ENCODE results near the gene CFP.
A peak's percentile ranks its signal among the peaks of the same experiment; 100 is the strongest.
"Not testable (repeated sequence)": the region's sequence is repeated elsewhere in the genome, so short reads cannot be mapped to it uniquely, and the experiment has no call there.

The CFP gene

DNA sequence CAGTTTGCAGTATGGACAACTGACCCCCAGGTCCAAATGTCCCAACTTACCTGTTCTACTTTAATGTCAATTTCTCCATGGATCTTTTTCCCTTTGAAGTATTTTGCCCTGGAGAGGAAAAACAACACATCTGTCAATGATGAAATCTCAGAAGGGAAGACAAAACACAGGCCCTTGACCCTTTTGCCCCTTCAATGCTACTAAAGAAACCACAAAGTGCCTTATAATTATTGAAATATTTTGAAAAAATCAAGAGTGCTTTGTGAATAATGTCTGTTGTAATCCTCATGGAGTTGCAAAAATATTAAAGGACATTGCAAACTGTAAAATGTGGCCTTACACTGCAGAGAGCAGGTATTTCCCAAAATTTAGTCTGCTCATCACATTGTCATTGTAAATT is 22.6 kb downstream of the CFP start:
- no peak for DNase-seq (ENCODE audit: low read depth in 1 of 2, low spot score in 1 of 2)

DNA sequence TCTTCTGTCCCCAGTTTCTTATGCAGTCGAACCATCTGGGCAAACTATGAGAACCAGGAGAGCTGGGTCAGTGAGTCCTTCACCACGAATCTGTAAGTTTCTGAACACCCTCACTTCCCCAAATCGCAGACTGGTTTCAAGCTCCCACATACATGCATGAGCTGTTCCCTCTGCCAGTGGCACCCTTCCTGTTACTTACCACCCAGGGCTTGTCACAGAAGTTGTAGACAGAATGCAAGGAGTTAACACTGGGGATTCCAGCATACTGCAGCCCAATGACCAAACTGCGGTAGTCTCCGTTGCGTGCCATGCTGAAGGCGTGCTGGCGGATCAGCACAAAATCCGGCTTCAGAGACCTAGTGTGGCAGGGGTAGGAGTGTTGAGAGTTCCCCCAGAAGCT is 24.7 kb downstream of the CFP start:
- no peak for DNase-seq (ENCODE audit: low read depth in 1 of 2, low spot score in 1 of 2)

DNA sequence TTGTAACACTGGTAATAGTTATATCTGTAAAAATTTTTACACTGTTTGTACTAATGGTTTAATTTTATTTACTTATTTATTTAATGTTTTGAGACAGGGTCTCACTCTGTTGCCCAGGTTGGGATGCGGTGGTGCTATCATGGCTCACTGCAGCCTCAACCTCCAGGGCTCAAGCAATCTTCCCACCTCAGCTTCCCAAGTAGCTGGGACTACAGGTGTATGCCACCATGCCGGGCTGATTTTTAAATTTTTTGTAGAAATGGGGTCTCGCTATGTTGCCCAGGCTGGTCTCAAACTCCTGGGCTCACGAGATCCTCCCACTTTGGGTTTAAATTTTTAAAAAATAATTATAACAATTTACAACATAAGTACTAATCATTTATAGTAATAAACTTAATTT is 26.6 kb downstream of the CFP start:
- DNase-seq (ENCODE audit: low read depth in 1 of 2, low spot score in 1 of 2): not testable (repeated sequence)

DNA sequence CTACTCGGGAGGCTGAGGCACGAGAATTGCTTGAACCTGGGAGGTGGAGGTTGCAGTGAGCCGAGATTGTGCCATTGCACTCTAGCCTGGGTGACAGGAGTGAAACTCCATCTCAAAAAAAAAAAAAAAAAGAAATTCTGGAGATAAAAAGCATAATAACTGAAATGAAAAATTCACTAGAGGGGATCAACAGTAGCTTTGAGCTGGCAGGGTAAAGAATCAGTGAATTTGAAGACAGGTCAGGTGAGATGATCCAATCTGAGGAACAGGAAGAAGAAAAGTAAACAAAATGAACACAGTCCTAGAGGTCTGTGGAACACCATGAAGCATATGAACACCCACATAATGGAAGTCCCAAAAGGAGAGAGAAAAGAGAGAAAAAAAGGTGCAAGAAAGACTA is 32.5 kb downstream of the CFP start:
- DNase-seq (ENCODE audit: low read depth in 1 of 2, low spot score in 1 of 2): no peak

DNA sequence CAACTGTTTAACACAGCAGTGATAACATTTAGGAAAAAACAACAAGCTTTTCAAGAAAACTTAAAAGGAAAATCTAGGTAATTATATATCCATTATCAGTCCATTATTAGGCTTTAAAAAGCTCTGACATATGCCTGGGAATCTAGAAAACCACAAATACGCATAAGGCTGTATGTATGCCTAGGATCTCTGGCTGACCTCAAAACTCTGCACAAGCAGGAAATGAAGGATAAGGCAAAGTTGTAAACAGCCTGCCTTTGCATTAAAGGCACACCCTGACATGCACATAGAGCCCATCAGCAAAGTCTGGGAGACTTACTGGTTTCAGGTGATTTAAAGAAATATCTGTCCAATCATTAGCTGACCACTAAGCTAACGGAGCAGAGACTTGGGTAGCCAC is 33.5 kb downstream of the CFP start:
- no peak for DNase-seq (ENCODE audit: low read depth in 1 of 2, low spot score in 1 of 2)

DNA sequence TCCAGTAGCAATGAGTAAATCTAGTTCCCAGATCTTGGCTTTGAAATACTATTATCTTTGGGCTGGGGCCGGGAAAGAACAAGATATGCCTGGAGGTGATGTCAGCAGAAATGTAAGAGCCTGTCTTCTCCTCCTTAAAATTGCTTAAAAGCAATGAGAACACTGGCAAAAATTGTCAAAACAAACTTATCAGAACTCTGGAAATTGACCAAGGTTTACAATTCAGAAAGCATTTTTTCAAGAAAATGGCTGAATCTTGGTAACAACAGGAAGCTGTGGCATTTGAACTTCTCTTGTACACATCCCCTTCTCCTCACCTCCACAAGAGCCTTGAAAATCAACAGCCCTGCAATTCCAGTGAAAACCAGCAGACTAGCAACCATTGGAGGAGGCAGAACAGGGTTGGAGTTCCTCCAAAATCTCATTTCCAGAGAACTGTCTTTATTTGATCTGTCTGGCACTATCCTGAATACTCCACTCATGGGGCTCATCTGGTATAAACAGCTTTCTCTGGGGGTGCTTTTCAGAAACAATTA is 33.9 kb downstream of the CFP start:
- no peak for DNase-seq (ENCODE audit: low read depth in 1 of 2, low spot score in 1 of 2)

DNA sequence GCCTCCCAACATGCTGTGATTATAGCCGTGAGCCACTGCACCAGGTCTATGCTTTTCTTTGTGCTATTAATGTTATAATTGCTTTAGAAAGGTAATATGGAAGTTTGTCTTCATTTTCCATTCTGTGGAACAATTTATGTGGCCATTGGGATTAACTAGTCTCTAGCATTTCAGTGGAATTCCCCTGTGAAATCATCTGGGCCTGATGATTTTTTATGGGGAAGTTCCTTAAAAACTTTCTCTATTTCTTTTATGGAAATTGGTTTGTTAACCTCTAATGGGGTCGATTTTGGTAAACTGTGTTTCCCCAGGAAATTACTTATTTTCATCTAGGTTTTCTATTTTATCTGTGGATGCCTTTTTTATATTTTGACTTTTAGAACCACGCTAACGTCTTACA is 36.2 kb downstream of the CFP start:
- DNase-seq (ENCODE audit: low read depth in 1 of 2, low spot score in 1 of 2): no peak

DNA sequence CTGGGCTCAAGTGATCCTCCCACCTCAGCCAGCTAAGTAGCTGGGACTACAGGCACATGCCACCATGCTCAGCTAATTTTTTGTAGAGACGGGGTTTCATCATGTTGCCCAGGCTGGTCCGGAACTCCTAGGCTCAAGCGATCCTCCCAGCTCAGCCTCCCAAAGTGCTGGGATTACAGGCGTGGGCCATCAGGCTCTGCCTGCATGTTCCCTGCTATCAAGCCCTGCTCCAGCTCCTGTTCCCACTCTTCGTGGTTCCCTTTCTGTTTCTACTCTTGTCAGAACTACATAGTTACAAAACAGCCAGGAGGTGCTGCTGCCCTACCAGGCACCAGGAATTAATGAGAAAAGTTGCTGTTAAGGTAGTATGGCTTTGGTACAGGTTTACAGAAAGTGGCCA is 38.7 kb downstream of the CFP start:
- DNase-seq (ENCODE audit: low read depth in 1 of 2, low spot score in 1 of 2): no peak

DNA sequence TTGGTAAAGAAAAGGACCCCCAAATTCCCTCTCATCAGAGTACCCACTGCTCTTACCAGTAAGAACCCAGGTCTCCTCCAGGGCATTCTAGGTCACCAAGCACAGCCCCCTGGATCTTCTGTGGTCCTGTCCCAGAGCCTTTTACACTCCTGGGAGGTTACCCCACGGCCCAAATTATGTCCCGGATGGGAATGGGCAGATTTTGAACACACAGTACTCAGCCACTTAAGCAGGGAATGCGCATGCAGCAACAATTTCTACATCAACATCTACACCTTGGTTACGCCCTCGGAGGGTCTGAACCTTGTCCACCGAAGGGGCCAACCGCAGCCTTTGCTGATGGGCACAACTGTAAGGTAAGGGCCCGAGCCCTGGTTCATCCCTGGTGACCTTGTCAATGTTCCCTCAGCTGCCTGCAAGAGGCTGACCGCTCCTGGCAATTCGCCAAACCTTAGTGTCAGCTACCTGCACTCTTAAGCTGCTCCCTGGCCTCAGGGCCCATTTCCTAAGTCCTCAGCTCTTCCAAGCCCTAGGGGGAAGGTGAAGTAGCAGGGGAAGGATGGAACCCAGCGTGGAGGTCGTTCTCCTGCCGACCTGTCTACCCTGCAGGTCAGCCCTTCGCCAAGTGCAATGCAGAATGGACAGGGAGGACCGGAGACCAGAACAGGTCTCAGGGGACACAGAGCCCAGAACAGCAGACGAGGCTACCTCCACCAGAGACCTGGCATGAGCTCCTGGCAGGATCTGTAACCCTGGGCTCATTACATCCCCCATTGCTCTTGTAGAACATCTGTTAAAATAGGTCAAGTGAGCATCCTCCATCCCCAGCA is 41.6 kb downstream of the CFP start:
- DNase-seq (ENCODE audit: low read depth in 1 of 2, low spot score in 1 of 2): no peak

DNA sequence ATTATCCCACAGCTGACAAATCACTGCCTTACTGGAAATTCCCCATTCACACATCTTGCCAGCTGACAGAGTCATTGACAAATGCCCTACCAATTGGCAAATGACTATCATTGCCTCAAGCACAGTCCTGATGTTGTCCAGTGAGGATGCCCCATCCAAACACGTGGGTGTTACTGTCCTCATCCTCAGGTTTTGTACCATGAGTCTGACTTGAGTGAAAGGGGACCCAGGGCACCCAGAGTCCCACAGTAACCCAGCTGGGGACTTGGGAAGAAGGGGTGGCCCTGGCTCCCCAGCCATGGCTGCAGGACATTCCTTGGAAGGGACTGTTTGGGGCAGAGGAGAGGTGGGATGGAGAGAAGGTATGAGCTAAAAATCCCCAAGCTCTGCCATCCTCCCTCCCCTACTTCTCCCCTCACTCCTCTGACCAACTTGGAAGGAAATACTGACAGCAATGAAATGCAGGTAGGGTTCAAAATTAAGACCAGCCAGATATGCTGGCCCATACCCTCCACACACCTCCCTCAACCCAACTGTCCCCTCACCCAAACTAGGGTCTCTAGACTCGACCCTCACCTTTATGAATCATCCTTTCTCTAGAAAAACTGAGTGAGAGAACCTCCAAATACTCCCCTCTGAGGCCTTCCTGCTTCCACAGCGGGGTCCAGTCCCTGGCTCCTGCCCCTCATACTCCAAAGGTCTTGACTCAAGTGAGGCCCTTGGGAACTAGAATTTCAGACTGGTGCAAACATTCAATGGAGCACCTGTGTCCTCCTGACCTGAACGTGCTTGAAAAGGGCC is 42.4 kb downstream of the CFP start:
- DNase-seq (ENCODE audit: low read depth in 1 of 2, low spot score in 1 of 2): no peak

DNA sequence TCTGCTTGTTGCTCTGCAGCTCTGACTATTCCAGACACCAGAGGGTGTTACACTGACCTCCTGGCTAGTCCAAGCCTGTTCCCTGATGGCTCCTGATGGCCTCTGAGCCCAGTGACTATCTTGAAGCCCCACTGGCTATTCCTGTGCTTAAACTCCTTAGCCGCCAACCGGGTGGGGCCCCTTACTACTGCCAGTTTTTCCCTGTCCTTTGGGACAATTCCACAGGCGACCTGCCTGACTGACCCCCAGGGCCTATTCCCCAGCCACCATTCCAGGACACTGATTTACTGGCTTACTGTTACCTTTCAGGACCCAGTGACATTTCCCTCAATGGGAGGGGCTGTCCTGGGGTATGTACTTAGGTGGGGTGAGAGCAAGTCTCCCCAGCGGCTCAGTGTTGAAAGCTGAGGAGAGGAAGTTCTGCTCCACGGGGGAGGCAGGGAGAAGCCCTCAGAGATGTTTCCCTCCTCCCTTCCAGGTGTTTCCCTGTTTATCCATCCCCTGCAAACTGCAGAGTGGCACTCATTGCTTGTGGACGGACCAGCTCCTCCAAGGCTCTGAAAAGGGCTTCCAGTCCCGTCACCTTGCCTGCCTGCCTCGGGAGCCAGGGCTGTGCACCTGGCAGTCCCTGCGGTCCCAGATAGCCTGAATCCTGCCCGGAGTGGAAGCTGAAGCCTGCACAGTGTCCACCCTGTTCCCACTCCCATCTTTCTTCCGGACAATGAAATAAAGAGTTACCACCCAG is 43.5 kb downstream of the CFP start:
- no peak for DNase-seq (ENCODE audit: low read depth in 1 of 2, low spot score in 1 of 2)

DNA sequence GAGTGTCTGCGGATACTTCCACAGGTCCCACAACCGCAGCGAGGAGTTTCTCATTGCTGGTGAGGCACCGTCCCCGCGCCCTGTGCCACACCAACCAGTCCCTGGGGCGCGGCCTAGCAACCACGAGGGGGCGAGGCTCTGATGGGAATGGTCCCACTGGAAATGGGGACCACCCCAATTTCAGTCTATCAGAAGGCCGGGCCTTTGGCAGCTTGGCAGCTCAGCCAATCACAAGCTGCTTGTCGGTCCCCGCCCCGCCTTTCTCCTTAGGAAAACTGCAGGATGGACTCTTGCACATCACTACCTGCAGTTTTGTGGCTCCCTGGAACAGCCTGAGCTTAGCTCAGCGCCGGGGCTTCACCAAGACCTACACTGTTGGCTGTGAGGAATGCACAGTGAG is 44.5 kb downstream of the CFP start:
- DNase-seq (ENCODE audit: low read depth in 1 of 2, low spot score in 1 of 2): no peak

DNA sequence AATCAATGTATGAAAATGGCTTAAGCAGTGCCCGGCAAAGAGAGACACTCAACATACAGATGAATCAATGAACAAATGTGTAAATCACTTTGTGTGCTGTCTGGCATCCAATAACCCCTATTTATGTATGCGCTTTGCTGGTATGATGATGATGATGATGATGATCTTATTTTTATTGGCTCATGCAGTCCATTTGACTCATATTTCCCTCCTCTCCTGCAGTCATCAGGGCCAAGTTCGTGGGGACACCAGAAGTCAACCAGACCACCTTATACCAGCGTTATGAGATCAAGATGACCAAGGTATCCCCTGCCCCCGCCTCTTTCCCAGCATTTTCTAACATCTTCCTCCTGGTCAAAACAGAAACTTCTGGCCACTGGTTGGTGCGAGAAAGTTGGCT is 45.0 kb downstream of the CFP start:
- DNase-seq (ENCODE audit: low read depth in 1 of 2, low spot score in 1 of 2): no peak

DNA sequence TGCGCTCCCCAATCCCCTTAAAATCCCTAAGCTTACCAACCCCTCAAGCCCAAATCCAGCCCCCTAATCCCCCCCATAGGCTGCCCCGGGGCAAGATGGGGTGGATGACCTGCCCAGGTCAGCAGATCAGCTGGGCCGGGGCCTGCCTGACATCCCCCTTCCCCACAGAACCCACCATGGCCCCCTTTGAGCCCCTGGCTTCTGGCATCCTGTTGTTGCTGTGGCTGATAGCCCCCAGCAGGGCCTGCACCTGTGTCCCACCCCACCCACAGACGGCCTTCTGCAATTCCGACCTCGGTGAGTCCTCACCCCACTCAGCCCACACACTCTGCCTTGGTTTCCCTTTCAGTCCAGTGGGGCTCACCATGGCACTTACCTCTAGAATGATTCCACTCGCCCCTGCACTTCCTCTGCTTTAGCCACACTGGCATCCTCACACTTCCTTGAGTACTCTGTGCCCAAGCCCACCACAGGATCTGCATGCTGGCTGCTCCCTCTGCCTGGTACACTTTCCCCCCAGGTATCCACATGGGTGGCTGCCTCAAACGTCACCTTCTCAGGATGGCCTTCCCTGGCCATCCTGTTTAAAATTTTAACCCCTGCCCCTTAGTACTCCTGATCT is 46.4 kb downstream of the CFP start:
- DNase-seq (ENCODE audit: low read depth in 1 of 2, low spot score in 1 of 2): no peak

DNA sequence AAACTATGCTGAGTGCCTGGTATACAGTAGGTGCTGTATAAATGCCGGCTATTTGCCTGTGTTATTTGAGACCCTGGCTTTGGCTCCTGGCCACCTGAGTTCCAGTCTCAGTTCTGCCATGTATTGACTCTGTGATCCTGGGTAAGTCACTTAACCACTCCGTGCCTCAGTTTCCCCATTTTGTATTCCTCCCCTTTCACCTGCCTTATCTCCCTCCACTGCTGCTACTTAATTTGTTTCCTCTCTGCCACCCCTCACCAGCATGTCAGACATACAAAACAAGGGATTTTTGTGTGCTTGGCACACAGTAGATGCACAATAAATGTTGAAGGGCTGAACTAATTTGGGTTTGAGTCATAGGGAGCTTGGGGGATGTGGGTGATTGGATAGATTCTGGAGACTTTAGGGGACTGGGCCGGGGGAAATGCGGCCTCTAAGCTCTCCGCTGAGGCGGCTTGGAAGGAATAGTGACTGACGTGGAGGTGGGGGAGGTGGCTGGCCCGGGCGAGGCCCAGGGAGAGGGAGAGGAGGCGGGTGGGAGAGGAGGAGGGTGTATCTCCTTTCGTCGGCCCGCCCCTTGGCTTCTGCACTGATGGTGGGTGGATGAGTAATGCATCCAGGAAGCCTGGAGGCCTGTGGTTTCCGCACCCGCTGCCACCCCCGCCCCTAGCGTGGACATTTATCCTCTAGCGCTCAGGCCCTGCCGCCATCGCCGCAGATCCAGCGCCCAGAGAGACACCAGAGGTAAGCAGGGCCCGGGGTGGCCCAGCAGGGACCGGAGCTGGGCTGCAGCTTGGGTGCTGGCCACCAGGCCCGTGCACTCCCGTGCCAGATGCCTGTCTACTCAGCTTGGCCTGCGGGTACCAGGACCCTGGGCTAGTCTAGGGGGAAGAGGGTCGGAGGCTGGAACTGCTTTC is 47.7 kb downstream of the CFP start, which contains the start of gene TIMP1:
Gene TIMP1, plus strand, starts transcription at position 706 of the 917 bp plus-strand sequence. CDS start 980 bp downstream, outside the sequence.
- DNase-seq (ENCODE audit: low read depth in 1 of 2, low spot score in 1 of 2): peak; percentile 52 to 71

DNA sequence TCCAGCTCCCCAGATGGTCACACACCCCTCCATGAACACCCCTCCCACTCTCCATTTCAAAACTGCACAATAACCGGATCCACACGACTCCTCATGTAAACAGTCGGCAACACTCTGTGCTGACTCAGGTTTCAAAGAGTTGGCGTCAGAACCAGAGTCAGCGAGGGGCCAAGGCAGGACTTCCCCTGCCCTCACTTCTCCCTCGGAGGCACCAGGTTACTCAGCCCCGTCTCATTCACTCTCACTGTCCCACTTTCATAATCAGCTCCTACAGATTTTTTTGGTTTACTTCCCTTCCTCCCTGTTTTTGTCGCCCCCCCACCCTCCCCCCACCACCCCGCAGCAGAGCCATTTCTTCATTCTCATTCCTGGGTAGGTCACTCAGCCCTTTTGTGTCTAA is 50.2 kb downstream of the CFP start:
- no peak for DNase-seq (ENCODE audit: low read depth in 1 of 2, low spot score in 1 of 2)

DNA sequence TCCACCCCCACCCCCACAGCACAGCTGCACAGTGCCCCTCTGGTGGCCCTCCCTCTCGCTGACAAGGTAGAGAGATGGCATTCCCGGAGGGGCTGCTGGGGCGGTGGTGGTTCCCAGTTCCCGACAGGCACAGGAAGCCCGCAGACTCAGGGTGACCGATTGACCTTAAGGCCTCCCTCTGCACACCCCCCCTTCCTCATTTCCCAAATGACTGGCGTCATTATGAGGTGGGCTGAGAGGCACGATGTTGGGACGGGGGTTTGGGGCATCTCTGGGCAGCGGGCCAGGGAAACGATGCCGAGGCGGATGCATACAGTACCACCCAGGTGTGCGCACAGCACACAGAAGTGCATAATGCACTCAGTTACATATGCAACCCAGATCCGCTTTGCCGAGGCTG is 51.0 kb downstream of the CFP start:
- no peak for DNase-seq (ENCODE audit: low read depth in 1 of 2, low spot score in 1 of 2)

DNA sequence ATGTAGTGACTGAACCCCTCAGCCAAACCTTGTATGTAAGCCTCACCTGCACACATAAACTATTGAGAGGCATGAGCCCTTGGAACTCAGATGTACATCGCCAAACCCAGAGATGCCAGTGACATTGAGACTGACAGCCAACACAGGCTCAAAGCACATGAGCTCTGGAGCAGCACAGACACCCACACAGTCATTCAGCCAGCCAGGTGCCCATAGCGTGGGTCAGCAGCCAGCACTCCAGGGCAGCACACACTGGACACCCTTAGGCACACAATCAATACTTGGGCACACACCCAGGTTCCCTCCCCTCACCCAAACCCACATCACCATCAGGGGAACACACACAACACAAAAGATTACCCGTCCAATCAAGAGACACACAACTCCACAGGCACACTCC is 51.8 kb downstream of the CFP start:
- DNase-seq (ENCODE audit: low read depth in 1 of 2, low spot score in 1 of 2): no peak

DNA sequence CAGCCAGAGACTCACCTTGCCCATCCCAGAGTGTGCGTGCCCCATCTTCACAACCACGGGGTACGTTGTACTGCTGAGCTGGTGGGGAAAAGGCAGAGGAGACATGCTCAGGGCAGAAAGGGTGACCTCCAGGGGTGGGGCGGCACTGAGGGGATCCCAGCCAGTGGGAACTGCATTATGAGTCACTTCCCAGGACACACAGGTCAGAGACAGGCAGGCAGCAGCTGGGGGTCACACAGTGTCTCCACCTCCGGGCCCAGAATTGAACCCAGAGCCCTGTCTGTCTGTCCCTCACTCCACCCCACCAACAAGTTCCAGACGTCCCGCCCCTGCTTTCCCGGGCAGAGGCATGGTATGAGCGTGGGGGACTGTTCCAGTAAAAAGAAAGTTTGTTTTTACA is 52.3 kb downstream of the CFP start:
- DNase-seq (ENCODE audit: low read depth in 1 of 2, low spot score in 1 of 2): no peak
